Activated naive CD4-positive, alpha-beta T cell treated with anti-CD3 and anti-CD28 coated beads, Interleukin-2, amount 10 ng/mL, durations not matched to agents 7 days and 5 days (primary cell): ENCODE results near the gene DPYSL4.

ENCODE experiments used
- CTCF ChIA-PET: fragments of 350-600 bp; sonication (Branson Sonifier 250); formaldehyde crosslinking; loops from one replicate; lab custom pipeline; 2021; ENCODE audit warnings: antibody characterized with exemption; lab: Charles Lee
- DNase-seq: peaks from one replicate; pipeline ENCODE4 v3.0.0-alpha.2; 2020
- H3K27ac Mint-ChIP-seq: one replicate; pipeline ENCODE4 v1.8.0; 2021; ENCODE audit warnings: mild to moderate bottlenecking, moderate library complexity, mixed read lengths
- H3K27me3 Mint-ChIP-seq: one replicate; pipeline ENCODE4 v1.8.0; 2021; ENCODE audit warnings: mild to moderate bottlenecking, mixed read lengths
- H3K36me3 Mint-ChIP-seq: one replicate; pipeline ENCODE4 v1.8.0; 2021; ENCODE audit warnings: mixed read lengths
- H3K4me1 Mint-ChIP-seq: one replicate; pipeline ENCODE4 v1.8.0; 2021; ENCODE audit warnings: mixed read lengths
- H3K4me3 Mint-ChIP-seq: one replicate; pipeline ENCODE4 v1.8.0; 2021; ENCODE audit warnings: mild to moderate bottlenecking, moderate library complexity, mixed read lengths
- H3K9me3 Mint-ChIP-seq: one replicate; pipeline ENCODE4 v1.8.0; 2021; ENCODE audit warnings: mixed read lengths

DPYSL4 gene

GRCh38 chr10:132197271-132198067 is 10.7 kb downstream of the DPYSL4 start:
- Mint-ChIP-seq H3K27me3 (no peaks in the 10 kb centered on the region), H3K27ac (no peak overlapping the region), H3K4me1 (peaks cover 2% of the 10 kb centered on the region), H3K4me3 (no peak overlapping the region), H3K36me3 (no peaks in the 10 kb centered on the region), H3K9me3 (no peaks in the 10 kb centered on the region)
- no peak for DNase-seq
- CTCF ChIA-PET = no interaction called here

GRCh38 chr10:132198068-132198370 is 11.3 kb downstream of the DPYSL4 start:
- CTCF ChIA-PET = no interaction called here
- Mint-ChIP-seq H3K27me3 (no peaks in the 10 kb centered on the region), H3K4me3 (no peak overlapping the region), H3K36me3 (no peaks in the 10 kb centered on the region), H3K9me3 (no peaks in the 10 kb centered on the region), H3K27ac (no peak overlapping the region), H3K4me1 (peaks cover 2% of the 10 kb centered on the region)
- DNase-seq = no peak

GRCh38 chr10:132198381-132199181 is 11.8 kb downstream of the DPYSL4 start:
- CTCF ChIA-PET = no interaction called here
- Mint-ChIP-seq H3K36me3 (no peaks in the 10 kb centered on the region), H3K4me3 (no peak overlapping the region), H3K27ac (no peak overlapping the region), H3K27me3 (no peaks in the 10 kb centered on the region), H3K9me3 (no peaks in the 10 kb centered on the region), H3K4me1 (peaks cover 2% of the 10 kb centered on the region)
- DNase-seq = no peak

GRCh38 chr10:132199268-132199853 is 12.6 kb downstream of the DPYSL4 start:
- DNase-seq = no peak
- Mint-ChIP-seq H3K27ac (no peak overlapping the region), H3K36me3 (no peaks in the 10 kb centered on the region), H3K4me3 (no peak overlapping the region), H3K27me3 (no peaks in the 10 kb centered on the region), H3K4me1 (peaks cover 2% of the 10 kb centered on the region), H3K9me3 (no peaks in the 10 kb centered on the region)
- CTCF ChIA-PET = interaction anchor here (0.6 kb wide), 1 partner anchor 57 kb away, joined by 3 read pairs; no protein-coding TSS in a partner anchor

- Mint-ChIP-seq H3K4me3 (no peak overlapping the region), H3K27ac (no peak overlapping the region), H3K9me3 (no peaks in the 10 kb centered on the region), H3K4me1 (peaks cover 2% of the 10 kb centered on the region), H3K27me3 (no peaks in the 10 kb centered on the region), H3K36me3 (no peaks in the 10 kb centered on the region)
- DNase-seq = no peak
- CTCF ChIA-PET = interaction anchor here (0.6 kb wide), 1 partner anchor 57 kb away, joined by 3 read pairs; no protein-coding TSS in a partner anchor
Observed at GRCh38 chr10:132199854-132200311, 13.1 kb downstream of the DPYSL4 start.

GRCh38 chr10:132200344-132201110 is 13.8 kb downstream of the DPYSL4 start:
- DNase-seq = no peak
- Mint-ChIP-seq H3K4me1 (peaks cover 2% of the 10 kb centered on the region), H3K4me3 (no peak overlapping the region), H3K36me3 (no peaks in the 10 kb centered on the region), H3K27me3 (no peaks in the 10 kb centered on the region), H3K9me3 (no peaks in the 10 kb centered on the region), H3K27ac (no peak overlapping the region)
- CTCF ChIA-PET = interaction anchor here (0.6 kb wide), 1 partner anchor 58 kb away, joined by 3 read pairs; no protein-coding TSS in a partner anchor

- DNase-seq = no peak
- Mint-ChIP-seq H3K27ac (no peak overlapping the region), H3K9me3 (no peaks in the 10 kb centered on the region), H3K4me3 (no peak overlapping the region), H3K27me3 (no peaks in the 10 kb centered on the region), H3K36me3 (no peaks in the 10 kb centered on the region), H3K4me1 (peaks cover 2% of the 10 kb centered on the region)
- CTCF ChIA-PET = no interaction called here
Observed at GRCh38 chr10:132201111-132201969, 14.6 kb downstream of the DPYSL4 start.

- peaks cover 2% of the 10 kb centered on the region for H3K4me1 Mint-ChIP-seq
- CTCF ChIA-PET = no interaction called here
- no peak overlapping the region for H3K4me3 Mint-ChIP-seq
- no peak overlapping the region for H3K27ac Mint-ChIP-seq
- no peaks in the 10 kb centered on the region for H3K27me3 Mint-ChIP-seq
- no peak for DNase-seq
- no peaks in the 10 kb centered on the region for H3K36me3 Mint-ChIP-seq
- no peaks in the 10 kb centered on the region for H3K9me3 Mint-ChIP-seq
Observed at GRCh38 chr10:132202070-132202970, 15.6 kb downstream of the DPYSL4 start.

GRCh38 chr10:132203256-132204077 is 16.7 kb downstream of the DPYSL4 start:
- H3K36me3 Mint-ChIP-seq = no peaks in the 10 kb centered on the region
- H3K9me3 Mint-ChIP-seq = no peaks in the 10 kb centered on the region
- H3K4me3 Mint-ChIP-seq = no peak overlapping the region
- DNase-seq = no peak
- H3K4me1 Mint-ChIP-seq = peaks cover 2% of the 10 kb centered on the region
- CTCF ChIA-PET = no interaction called here
- no peaks in the 10 kb centered on the region for H3K27me3 Mint-ChIP-seq
- H3K27ac Mint-ChIP-seq = no peak overlapping the region

GRCh38 chr10:132204078-132204780 is 17.5 kb downstream of the DPYSL4 start:
- DNase-seq = no peak
- peaks cover 2% of the 10 kb centered on the region for H3K4me1 Mint-ChIP-seq
- H3K27me3 Mint-ChIP-seq = no peaks in the 10 kb centered on the region
- no peaks in the 10 kb centered on the region for H3K36me3 Mint-ChIP-seq
- no peak overlapping the region for H3K27ac Mint-ChIP-seq
- H3K9me3 Mint-ChIP-seq = no peaks in the 10 kb centered on the region
- CTCF ChIA-PET = no interaction called here
- H3K4me3 Mint-ChIP-seq = no peak overlapping the region

- CTCF ChIA-PET = no interaction called here
- no peak overlapping the region for H3K27ac Mint-ChIP-seq
- no peaks in the 10 kb centered on the region for H3K36me3 Mint-ChIP-seq
- no peak for DNase-seq
- no peaks in the 10 kb centered on the region for H3K27me3 Mint-ChIP-seq
- no peak overlapping the region for H3K4me3 Mint-ChIP-seq
- no peaks in the 10 kb centered on the region for H3K9me3 Mint-ChIP-seq
- H3K4me1 Mint-ChIP-seq = no peaks in the 10 kb centered on the region
Observed at GRCh38 chr10:132204781-132205473, 18.2 kb downstream of the DPYSL4 start.
